GM21515 (cell line): ENCODE data around the gene SH3BP1.

Experiments
- ATAC-seq: cut with Tn5 transposase; IDR thresholded peaks from one replicate; pipeline ENCODE4 v1.9.1; 2021; ENCODE audit not compliant: unreplicated experiment

Gene SH3BP1

DNA sequence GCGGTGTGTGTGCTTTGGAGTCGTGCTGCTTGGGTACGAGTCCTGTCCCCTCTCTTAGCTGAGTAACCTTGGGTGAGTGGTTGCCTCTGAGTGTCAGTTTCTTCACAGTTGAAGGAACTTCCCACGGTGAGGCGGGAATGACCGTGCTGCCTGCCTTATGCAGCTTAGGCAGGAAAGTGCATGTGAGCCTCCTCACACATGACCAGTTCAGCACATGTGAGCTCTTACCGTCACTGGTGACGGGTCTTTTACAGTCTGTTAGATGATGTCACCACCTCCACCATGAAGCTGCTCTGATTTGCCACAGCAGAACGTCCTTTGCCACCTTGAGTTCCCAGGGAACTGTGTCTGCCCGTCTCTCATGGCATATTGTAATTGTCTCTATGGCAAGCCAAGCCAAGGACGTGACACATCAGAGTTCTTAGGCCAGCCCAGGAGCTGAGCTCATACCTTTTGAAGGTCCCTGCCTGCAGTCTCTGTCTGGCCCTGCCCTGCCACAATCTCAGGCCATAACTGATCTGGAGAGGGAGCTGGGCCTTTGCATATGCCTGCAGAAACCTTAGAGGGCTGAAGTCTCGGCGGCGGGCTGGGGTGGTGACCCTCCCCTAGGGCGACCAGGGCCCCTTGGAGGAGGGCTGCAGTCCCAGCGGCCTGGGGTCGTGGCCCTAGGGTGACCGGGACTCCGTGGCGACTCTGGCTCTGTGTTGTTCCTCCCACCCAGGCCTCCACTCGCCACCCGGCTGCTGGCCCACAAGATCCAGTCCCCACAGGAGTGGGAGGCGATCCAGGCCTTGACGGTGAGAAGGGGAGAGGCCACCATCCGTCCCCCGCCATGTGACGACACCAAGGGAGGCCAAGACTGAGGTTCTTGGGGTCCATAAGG lies 23.0 kb upstream of the SH3BP1 start:
- no peak for ATAC-seq

DNA sequence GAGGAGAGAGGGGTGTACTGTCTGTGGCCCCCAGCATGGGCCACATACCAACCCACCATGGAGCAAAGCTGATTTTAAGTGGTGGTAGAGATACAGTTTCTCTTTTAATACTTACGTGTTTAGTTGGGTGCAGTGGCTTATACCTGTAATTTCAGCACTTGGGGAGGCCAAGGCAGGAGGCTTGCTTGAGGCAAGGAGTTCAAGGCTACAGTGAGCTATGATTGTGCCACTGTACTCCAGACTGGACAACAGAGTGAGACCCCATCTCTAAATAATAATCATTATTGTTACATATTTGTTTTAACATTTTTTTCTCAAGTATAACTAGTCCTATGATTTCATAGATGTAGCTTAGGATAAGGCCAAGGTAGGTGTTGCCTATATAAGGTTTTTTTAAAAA lies 22.0 kb upstream of the SH3BP1 start:
- no peak for ATAC-seq

DNA sequence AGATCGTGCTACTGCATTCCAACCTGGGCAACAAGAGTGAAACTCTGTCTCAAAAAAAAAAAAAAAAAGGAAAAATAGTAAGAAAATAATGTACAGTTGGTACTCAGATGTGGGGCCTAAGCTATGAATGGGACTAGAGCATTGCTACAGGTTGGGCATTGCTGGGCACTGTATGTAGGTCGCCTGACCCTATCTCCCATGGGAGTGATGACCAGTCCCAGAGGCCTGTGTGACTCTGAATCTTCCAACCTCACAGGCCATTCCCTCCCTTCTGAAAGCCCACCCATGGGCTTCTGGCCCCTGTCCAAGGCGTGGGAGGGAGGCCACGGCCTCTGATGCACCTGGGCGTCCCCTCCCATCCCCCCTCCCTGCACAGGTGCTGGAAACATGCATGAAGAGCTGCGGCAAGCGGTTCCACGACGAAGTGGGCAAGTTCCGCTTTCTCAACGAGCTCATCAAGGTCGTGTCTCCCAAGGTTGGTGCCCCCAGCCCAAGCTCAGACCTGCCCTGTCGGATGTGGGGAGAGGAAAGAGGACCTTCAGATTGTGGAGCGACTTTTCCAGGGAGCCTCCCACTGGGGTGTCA lies 21.3 kb upstream of the SH3BP1 start:
- no peak for ATAC-seq

DNA sequence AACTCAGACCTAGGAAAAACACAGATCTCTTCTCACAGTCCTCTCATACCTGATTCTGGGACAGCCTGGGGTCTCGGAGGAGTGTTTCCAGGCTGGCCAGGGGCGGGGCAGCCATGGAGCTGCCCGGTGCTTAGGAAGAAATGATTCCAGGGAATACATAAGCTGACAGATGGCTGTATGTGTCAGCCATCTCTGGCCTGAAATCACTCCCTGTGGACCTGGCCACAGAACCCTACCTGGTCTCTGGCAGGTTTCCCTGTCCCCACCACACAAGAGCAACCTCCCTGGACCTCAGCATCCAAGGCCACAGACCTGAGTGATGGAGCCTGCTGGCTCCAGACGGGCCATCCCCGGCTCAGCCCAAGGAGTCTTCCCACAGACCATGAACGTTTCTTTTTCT lies 20.8 kb upstream of the SH3BP1 start:
- no peak for ATAC-seq

DNA sequence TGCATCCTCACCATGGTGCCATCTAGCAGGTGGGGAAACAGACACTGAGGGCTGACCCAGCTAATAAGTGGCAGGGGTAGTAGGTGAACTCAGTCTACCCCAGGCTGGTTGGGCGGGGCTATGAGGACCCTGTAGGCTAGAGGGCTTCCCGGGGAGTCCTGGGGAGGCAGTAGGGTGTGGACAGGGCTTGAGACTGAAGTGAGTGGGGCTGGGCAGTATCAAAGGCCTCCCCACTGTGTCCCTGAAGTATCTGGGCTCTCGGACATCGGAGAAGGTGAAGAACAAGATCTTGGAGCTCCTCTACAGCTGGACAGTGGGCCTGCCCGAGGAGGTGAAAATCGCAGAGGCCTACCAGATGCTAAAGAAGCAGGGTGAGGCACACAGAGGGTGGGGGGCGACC lies 19.5 kb upstream of the SH3BP1 start:
- ATAC-seq: no peak

DNA sequence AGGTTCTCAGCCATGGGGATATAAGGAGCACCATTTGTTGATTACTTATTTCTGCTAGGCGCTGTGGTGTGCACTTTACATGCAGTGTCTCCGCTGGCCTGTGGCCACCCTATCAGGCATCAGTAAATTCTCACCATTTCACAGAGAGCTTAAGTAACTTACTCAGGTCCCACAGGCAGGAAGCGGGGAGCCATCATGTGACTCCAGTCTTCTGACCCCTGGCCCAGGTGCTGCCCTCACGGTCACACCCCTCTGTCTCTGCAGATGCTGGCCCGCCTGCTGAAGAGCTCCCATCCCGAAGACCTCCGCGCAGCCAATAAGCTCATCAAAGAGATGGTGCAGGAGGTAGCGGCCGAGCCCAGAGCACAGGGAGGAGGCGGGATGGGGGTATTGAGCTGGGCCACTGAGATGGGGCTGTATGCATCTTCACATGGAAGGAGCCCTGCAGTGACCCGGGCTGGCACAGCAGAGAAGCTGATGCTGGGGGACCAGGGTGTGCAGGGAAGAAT lies 18.1 kb upstream of the SH3BP1 start:
- ATAC-seq: no peak

DNA sequence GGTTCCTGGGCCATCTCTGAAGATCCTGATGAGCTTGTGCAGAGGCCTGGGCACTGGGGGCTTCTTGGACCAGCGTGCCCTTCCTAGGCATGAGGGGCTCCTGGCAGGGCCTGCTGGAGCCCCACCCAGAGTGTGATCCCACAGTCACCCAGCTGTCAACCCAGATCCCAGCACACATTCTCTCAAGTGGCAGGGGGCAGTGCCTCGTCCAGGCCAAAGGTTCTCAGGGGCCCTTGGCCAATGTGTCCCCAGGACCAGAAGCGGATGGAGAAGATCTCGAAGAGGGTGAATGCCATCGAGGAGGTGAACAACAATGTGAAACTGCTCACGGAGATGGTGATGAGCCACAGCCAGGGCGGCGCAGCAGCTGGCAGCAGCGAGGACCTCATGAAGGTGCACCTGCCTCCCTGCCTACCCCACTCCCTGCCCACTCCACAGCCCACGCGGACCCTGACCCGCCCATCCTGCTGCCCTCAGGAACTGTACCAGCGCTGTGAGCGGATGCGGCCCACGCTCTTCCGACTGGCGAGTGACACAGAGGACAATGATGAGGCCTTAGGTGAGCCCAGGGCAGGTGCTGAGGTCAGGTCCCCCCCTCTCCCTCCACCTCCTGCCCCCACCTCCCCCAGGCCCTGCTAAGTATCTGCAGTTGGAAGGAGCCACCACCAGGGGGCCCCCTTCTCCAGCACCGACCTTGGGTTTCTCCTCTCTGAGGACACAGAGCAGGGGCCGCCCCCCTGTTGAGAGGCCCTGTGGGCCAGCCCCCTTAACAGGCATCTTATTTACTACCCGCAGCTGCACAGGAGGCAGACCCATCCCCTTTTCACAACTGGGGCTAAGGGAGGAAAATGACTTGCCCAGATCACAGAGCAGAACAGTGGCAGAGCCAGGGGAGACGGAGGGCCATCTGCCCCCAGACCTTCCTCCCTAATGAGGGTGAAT lies 16.1 kb upstream of the SH3BP1 start:
- ATAC-seq: no peak

DNA sequence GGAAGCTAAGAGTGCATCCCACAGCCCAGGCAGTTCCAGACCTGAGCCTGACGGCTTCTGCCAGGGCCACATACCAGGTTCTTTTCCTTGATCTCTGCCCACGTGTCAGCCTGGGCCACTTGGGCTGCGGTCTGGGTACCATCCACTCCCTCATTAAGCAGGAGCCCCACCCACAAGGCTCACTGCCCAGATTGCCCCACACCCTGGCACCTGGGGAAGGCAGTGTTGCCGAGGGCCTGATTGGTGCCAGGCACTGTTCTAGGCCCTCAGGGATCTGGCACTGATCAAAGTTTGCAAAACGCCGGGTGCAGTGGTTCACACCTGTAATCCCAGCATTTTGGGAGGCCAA lies 15.5 kb upstream of the SH3BP1 start:
- no peak for ATAC-seq

DNA sequence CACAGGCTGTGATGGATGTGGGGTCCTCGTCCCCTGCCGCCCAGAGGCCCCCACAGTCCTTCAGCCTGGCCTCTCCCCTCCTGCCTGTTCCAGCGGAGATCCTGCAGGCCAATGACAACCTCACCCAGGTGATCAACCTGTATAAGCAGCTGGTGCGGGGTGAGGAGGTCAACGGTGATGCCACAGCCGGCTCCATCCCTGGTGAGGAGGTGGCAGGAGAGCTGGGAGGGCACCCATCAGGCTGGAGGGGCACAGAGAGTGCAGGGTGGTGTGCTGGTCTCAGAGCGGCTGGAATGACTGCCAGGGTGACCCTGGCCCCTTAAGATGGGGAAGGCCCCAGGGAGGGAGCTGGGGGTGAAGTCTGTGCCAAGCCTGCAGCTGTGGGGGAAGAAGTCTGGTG lies 14.6 kb upstream of the SH3BP1 start:
- ATAC-seq: no peak

DNA sequence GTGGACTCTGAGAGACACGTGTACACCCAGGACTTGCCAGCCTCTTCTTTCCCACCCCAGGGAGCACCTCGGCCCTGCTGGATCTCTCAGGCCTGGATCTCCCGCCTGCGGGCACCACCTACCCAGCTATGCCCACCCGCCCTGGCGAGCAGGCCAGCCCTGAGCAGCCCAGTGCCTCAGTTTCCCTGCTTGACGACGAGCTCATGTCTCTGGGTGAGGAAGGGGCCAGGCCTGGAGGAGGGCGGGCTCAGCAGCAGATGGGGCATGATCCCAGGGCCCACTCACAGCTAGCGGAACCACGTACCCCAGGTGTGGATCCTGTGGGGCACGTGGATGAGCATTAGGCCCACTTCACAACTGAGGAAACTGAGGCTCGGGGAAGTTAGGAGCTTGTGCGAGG lies 13.7 kb upstream of the SH3BP1 start:
- ATAC-seq: no peak

DNA sequence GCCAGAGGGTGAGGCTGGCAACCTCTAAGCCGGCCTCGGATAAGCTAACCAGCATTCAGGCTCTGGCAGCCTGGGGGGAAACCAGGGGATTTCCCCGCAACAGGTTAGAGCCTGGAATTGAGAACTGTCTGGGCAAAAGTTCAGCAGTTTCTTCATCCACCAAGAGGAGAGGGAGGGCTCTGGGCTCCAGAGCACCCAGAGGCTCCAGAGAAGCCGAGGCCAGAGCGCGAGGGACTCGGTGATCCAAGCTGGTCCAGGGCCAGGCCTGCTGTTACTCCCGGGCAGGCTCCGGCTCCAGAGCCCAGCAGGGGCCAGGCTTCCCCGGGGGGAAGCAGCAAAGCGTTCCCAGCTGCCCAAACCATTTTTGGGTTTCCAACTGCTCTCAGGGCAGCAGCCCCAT lies 13.3 kb upstream of the SH3BP1 start:
- no peak for ATAC-seq

DNA sequence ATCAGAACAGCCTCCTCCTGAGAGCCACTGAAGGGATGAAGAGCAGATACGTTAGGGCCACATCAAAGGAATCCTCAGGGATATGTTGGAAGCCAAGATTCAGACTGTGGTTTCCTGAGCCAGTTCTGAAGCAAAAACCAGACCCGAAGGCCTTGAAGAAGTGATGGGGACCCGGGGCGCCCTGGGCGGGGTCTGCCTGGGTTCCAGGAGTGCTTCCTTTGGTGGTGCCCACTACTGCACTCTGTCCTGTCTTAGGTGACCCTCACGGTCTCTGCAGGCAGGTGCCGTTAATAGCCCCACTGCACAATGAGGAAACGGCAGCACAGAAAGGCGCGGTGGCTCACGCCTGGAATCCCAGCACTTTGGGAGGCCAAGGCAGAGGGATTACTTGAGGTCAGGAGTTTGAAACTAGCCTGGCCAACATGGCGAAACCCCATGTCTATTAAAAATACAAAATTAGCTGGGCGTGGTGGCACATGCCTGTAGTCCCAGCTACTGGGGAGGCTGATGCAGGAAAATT lies 12.9 kb upstream of the SH3BP1 start:
- no peak for ATAC-seq

DNA sequence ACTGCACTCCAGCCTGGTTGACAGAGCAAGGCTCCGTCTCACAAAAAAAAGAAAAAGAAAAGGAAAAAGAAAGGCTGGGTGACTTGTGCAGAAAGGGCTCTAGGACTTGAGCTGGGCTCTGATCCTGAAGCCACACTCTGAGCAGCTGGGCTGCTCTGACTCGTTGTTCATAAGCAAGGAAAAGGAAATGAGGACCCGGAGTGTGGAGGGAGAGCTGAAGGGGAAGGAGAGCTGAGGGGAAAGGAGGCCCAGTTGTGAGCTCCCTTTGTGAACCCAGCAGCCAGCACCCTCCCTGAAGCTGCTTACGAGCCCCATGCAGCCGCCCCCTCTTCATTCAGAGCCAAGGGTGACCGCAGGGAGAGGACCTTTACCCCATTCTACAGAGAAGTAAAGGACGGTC lies 12.3 kb upstream of the SH3BP1 start:
- no peak for ATAC-seq

DNA sequence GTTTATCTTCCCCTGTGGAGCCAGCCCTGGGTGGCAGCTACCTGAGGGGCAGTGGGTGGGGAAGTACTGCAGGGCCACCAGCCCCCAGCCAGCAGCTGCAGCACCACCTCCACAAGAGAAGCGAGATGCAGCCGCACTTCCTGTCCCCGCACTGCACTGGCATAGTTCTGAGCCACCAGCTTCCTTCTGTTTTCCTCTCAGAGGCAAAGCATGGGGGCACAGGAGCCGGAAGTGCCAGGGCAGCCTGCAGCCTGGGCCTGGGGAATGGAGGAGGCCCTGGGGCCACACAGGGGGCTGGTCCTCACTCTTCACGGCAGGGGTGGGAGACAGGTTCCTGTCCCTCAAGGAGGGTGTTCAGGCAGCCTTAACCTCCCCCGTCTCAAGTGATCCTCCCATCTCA lies 11.9 kb upstream of the SH3BP1 start:
- no peak for ATAC-seq

DNA sequence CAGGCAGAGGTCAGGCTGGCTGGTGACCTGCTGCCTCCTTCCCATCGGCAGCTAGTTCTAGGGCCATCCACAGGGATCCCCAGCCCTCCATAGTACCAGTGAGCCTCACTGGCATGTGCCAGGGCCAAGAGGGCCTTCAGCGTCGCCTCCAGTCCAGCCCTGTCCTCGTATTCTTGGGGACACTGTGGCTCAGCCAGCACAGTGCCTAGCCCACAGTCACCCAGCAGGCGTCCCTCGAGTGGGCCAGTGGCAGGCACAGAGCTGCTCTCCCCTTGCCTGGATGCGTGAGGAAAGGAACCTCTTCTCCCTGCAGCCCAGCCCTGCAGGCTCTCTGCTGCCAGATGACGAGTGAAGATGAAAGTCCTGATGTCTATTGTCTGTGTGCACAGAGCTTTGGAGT lies 10.6 kb upstream of the SH3BP1 start:
- ATAC-seq: no peak

DNA sequence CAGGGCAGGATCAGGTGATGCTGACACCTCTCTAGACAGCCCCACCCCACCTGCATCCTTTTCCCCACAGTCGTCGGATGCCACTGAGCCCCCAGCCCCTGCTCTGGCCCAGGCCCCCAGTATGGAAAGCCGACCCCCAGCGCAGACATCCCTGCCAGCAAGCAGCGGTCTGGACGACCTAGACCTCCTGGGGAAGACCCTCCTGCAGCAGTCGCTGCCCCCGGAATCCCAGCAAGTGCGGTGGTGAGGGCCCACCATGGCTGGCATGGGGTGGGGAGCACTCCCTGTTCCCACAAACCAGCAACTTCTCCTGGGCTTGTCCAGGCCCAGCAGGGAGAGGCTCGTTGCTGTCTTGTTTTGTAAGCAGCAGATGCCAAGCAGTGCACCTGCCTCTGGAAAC lies 9.5 kb upstream of the SH3BP1 start:
- ATAC-seq: no peak

DNA sequence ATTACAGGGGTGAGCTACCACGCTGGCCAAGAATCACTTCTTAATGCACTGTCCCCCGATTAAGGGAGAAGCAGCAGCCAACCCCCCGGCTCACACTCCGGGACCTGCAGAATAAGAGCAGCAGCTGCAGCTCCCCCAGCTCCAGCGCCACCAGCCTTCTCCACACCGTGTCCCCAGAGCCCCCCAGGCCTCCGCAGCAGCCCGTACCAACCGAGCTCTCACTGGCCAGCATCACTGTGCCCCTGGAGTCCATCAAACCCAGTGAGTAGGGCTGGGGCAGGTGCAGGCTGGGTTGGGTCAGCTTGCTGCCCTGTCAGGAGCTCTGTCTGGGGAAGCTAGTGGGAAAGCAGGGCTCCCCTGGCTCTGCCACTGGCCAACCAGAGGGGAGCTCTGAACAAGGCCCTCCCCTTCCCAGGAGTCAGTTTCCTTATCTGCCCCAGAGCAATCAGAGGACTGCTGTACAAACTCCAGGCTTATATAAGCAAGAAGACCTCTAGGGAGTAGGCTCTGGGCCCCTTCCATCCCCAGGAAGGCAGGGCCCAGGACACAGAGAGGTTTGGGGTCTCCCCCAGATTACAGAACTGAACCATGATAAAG lies 8.5 kb upstream of the SH3BP1 start:
- no peak for ATAC-seq

DNA sequence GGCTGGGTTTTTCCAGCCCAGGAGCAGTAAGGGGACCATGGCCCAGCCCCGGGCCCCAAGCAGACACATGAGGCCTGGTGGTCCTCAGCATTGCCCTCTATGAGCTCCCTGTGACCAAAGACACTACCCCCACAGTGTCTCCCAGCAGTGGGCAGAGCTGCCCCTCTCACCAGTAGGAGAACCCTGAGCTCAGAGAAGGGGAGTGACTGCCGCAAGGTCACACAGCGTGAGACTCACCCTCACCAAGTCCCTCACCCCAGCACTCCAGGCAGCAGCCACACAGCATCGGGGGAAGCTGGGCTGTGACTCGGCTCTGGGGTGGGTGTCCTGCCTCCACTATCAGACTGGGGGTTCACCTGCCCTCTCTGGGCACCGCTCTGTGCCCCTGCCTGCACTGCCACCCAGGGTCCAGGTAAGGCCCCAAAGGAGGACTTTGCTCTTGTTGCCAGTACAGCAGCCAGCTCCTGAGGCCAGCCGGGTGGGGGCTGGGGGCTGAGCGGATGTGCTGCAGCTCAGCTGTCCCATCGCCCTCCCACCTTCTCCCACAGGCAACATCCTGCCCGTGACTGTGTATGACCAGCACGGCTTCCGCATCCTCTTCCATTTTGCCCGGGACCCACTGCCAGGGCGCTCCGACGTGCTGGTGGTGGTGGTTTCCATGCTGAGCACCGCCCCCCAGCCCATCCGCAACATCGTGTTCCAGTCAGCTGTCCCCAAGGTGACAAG lies 7.9 kb upstream of the SH3BP1 start:
- no peak for ATAC-seq

DNA sequence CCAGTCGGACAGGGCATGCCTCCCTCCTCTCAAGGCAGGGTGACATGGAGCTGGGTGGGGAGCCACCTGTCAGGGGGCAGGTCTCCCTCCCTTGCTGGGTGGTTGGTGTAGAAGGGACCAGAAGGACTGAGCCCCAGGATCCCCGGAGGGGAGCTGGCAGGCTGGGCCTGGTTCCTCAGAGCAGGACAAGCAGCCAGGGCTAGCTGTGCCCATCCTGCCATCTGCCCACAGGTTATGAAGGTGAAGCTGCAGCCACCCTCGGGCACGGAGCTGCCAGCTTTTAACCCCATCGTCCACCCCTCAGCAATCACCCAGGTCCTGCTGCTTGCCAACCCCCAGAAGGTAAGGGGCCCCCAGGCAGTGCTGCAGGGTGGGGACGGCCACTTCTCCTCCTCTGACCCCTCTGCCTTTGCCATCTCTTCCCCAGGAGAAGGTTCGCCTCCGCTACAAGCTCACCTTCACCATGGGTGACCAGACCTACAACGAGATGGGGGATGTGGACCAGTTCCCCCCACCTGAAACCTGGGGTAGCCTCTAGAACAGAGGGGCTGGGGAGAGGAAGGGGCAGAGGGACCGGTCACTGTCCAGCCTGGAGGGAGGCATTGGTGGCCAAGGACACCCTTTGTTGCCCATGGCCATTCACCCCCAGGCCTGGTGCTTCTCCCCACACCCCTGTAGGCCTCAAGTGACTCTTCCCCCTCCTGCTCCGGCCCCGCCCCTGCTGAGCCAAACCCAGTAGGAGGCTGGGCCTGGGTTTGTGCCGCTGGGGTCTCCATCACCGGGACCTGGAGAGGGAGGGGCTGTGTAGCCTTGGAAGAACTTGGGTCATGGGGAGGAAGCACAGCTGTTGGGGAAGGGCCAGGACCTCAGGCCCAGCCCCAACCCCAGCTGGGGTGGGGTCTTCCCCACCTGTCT lies 7.0 kb upstream of the SH3BP1 start:
- ATAC-seq: peak; percentile 9
